ENCODE results near the gene AFF3. TPM values are rescaled to one million over a fixed set of nuclear protein-coding genes. Genes with fewer than 3 reads are reported as not detected.

The AFF3 gene
- total RNA-seq, 1 experiment from 2014 or later: not detected

DNA sequence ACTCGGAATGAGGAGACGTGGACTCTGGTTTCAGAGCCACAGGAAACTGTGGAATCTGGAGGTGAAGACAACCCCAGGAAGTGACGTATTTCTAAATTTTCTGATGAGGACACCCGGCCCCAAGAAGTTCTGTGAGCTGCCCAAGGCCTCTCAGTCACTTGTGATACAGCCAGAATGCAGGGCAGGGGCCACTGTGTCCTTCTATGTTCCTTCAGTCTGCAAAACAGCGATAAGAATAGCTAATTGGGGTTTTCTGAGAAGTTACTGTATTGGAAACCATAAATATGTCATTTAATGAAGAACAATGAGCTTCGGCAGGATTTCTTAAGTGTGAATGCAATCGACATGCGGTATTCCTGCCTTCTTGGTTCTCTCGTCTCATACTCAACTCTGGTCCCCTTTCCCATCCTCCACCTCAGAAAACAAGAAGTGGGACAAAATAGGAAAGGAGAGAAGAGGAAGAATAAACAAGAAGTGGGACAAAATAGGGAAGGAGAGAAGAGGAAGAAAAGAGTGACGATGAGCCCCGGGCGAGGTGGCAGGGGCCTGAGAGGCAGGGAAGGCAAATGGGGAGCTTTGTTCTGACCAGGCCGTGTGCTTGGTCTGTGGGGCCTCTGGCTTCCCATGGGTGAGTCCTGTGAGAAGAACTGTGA, 370.6 kb downstream of the AFF3 start:
- TF ChIP-seq EZH2 (IDR thresholded peaks at IDR 0.05; ENCODE audit: low read depth): no peak
- TF ChIP-seq, protein P1, sequence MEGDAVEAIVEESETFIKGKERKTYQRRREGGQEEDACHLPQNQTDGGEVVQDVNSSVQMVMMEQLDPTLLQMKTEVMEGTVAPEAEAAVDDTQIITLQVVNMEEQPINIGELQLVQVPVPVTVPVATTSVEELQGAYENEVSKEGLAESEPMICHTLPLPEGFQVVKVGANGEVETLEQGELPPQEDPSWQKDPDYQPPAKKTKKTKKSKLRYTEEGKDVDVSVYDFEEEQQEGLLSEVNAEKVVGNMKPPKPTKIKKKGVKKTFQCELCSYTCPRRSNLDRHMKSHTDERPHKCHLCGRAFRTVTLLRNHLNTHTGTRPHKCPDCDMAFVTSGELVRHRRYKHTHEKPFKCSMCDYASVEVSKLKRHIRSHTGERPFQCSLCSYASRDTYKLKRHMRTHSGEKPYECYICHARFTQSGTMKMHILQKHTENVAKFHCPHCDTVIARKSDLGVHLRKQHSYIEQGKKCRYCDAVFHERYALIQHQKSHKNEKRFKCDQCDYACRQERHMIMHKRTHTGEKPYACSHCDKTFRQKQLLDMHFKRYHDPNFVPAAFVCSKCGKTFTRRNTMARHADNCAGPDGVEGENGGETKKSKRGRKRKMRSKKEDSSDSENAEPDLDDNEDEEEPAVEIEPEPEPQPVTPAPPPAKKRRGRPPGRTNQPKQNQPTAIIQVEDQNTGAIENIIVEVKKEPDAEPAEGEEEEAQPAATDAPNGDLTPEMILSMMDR (conservative IDR thresholded peaks at IDR 0.05): no peak
- H3K79me2 ChIP-seq (ENCODE audit: low read depth): no peaks in the 10 kb centered on the region
- H3K9me2 ChIP-seq (ENCODE audit: insufficient read depth): no peaks in the 10 kb centered on the region
- no peaks in the 10 kb centered on the region for H3F3A ChIP-seq (ENCODE audit: insufficient read depth, low read depth)
- H3K9me3 ChIP-seq (ENCODE audit: insufficient read depth, low read depth): no peaks in the 10 kb centered on the region
- intact Hi-C loops (cut with micrococcal nuclease; ENCODE audit: unreplicated experiment): no loop called here
- H3K27me3 ChIP-seq (ENCODE audit: insufficient read depth, low read depth): peaks cover 45% of the 10 kb centered on the region; the same call in 1 of the 2 replicates
- ChIA-PET CTCF (interaction anchor here (0.6 kb wide), 1 partner anchor 215 kb away, joined by 4 read pairs; no protein-coding TSS in a partner anchor), POLR2A (ENCODE audit: unreplicated experiment) (no interaction called here)
- no peaks in the 10 kb centered on the region for H3K36me3 ChIP-seq (ENCODE audit: low read depth)
- H3K27ac ChIP-seq: no peak overlapping the region
- no TSS peak for BruUV-seq (replicated peaks)
- DNase-seq: no peak
- no peaks in the 10 kb centered on the region for H4K20me1 ChIP-seq (ENCODE audit: insufficient read depth)
- H2AFZ ChIP-seq: no peak overlapping the region
- no peak overlapping the region for H3K4me3 ChIP-seq
- H3K4me1 ChIP-seq (replicated peaks; ENCODE audit: insufficient read depth): no peaks in the 10 kb centered on the region
- no peak overlapping the region for H3K4me2 ChIP-seq

DNA sequence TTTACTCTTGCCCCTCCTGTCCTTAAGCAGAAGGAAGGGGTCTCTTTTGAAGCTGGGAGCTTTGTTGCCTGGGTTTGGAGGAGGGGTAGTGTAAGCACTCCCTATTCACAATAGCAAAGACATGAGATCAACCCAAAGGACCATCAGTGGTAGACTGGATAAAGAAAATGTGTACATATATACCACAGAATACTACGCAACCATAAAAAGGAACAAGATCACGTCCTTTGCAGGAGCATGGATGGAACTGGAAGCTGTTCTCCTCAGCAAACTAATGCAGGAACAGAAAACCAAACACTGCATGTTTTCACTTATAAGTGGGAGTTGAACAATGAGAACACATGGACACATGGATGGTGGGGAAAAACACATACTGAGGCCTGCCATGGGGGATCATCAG, 371.5 kb downstream of the AFF3 start:
- no peaks in the 10 kb centered on the region for H3F3A ChIP-seq (ENCODE audit: insufficient read depth, low read depth)
- H3K27ac ChIP-seq: no peak overlapping the region
- no peak overlapping the region for H3K4me2 ChIP-seq
- no peaks in the 10 kb centered on the region for H3K79me2 ChIP-seq (ENCODE audit: low read depth)
- H4K20me1 ChIP-seq (ENCODE audit: insufficient read depth): no peaks in the 10 kb centered on the region
- no peak for TF ChIP-seq EZH2 (IDR thresholded peaks at IDR 0.05; ENCODE audit: low read depth)
- TF ChIP-seq, protein P1 (conservative IDR thresholded peaks at IDR 0.05): no peak
- DNase-seq: no peak
- ChIA-PET POLR2A (ENCODE audit: unreplicated experiment) (no interaction called here), CTCF (no interaction called here)
- H3K27me3 ChIP-seq (ENCODE audit: insufficient read depth, low read depth): peaks cover 44% of the 10 kb centered on the region
- H3K36me3 ChIP-seq (ENCODE audit: low read depth): no peaks in the 10 kb centered on the region
- H3K9me3 ChIP-seq (ENCODE audit: insufficient read depth, low read depth): no peaks in the 10 kb centered on the region
- BruUV-seq (replicated peaks): no TSS peak
- no peaks in the 10 kb centered on the region for H3K9me2 ChIP-seq (ENCODE audit: insufficient read depth)
- H3K4me1 ChIP-seq (replicated peaks; ENCODE audit: insufficient read depth): no peaks in the 10 kb centered on the region
- H2AFZ ChIP-seq: no peak overlapping the region
- no peak overlapping the region for H3K4me3 ChIP-seq
- intact Hi-C loops (cut with micrococcal nuclease; ENCODE audit: unreplicated experiment): no loop called here

DNA sequence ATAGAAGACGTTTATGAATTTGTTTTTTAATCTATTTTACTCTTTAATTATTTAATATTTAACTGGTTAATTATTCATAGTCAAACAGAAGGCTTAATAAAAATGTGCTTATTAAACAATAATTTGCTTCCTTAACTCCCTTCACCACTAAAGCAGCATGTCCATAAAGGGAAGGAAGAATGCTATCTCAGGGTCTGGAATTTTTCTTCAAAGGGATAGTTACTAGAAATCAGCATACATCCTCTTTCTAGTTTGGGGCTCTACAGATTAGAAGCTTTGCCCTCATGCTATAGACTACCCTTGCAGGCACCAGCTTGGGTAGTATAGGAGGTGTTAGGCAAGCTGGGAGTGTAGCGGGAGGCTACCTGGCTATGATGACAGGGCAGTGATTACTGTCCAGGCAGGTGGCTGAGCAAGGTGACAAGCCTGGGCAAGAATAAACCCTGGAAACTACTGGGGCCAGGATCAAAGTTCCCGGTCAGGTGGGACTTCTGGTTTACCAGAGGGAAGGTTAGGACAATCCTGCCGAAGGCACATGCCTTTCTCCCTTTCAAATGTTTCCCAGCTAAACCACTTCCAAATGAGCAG, 376.6 kb downstream of the AFF3 start:
- no peak for DNase-seq
- CTCF ChIA-PET: no interaction called here
- no peaks in the 10 kb centered on the region for H3K79me2 ChIP-seq (ENCODE audit: low read depth)
- no peaks in the 10 kb centered on the region for H4K20me1 ChIP-seq (ENCODE audit: insufficient read depth)
- no peaks in the 10 kb centered on the region for H3K4me1 ChIP-seq (replicated peaks; ENCODE audit: insufficient read depth)
- TF ChIP-seq, protein P1 (conservative IDR thresholded peaks at IDR 0.05): no peak
- TF ChIP-seq EZH2 (IDR thresholded peaks at IDR 0.05; ENCODE audit: low read depth): no peak
- intact Hi-C loops (cut with micrococcal nuclease; ENCODE audit: unreplicated experiment): no loop called here
- POLR2A ChIA-PET (ENCODE audit: unreplicated experiment): no interaction called here
- no peak overlapping the region for H3K4me3 ChIP-seq
- no peak overlapping the region for H3K4me2 ChIP-seq
- no peaks in the 10 kb centered on the region for H3K9me3 ChIP-seq (ENCODE audit: insufficient read depth, low read depth)
- H3K27ac ChIP-seq: no peak overlapping the region
- no peaks in the 10 kb centered on the region for H3K9me2 ChIP-seq (ENCODE audit: insufficient read depth)
- H3K36me3 ChIP-seq (ENCODE audit: low read depth): no peaks in the 10 kb centered on the region
- H3F3A ChIP-seq (ENCODE audit: insufficient read depth, low read depth): no peaks in the 10 kb centered on the region
- no TSS peak for BruUV-seq (replicated peaks)
- H2AFZ ChIP-seq: no peak overlapping the region
- H3K27me3 ChIP-seq (ENCODE audit: insufficient read depth, low read depth): peaks cover 55% of the 10 kb centered on the region

Measured in PC-9 (cell line).